Parathyroid adenoma (tissue), 2 donors: ENCODE results near the gene AFF3.

Experiments
- H2AFZ ChIP-seq: fragments of 300-600 bp; sonication (generic); one replicate; pipeline ENCODE4 v1.7.0; 2017; ENCODE audit warnings: antibody characterized with exemption, mild to moderate bottlenecking
- H3K27ac ChIP-seq: fragments of 300-600 bp; sonication (generic); one replicate; pipeline ENCODE4 v1.7.0; 2017
- H3K27me3 ChIP-seq: fragments of 300-600 bp; sonication (generic); one replicate; pipeline ENCODE4 v1.7.0; 2017; ENCODE audit warnings: low read length; ENCODE audit not compliant: control insufficient read depth, insufficient read depth
- H3K36me3 ChIP-seq: fragments of 300-600 bp; sonication (generic); one replicate; pipeline ENCODE4 v1.7.0; 2017; ENCODE audit warnings: low read length; ENCODE audit not compliant: control insufficient read depth, insufficient read depth
- H3K4me1 ChIP-seq: fragments of 300-600 bp; sonication (generic); one replicate; pipeline ENCODE4 v1.7.0; 2017; ENCODE audit warnings: control low read depth
- H3K4me2 ChIP-seq: fragments of 300-600 bp; sonication (generic); one replicate; pipeline ENCODE4 v1.7.0; 2017; ENCODE audit warnings: low read length
- H3K4me3 ChIP-seq: fragments of 300-600 bp; sonication (generic); one replicate; pipeline ENCODE4 v1.7.0; 2017; ENCODE audit warnings: low read depth, low read length
- H3K79me2 ChIP-seq: fragments of 300-600 bp; sonication (generic); one replicate; pipeline ENCODE4 v1.7.0; 2017; ENCODE audit warnings: control low read depth
- H3K9ac ChIP-seq: fragments of 300-600 bp; sonication (generic); one replicate; pipeline ENCODE4 v1.7.0; 2017; ENCODE audit warnings: mild to moderate bottlenecking
- H3K9me3 ChIP-seq: fragments of 300-600 bp; sonication (generic); one replicate; pipeline ENCODE4 v1.7.0; 2017; ENCODE audit warnings: low read length; ENCODE audit not compliant: control insufficient read depth
- CTCF ChIP-seq: fragments of 300-600 bp; sonication (generic); IDR thresholded peaks from one replicate; pipeline ENCODE4 v1.7.0; 2017; ENCODE audit warnings: antibody characterized with exemption, mild to moderate bottlenecking
- donor health status: primary hyperparathyroidism.

Gene AFF3

GRCh38 chr2:99970292-99970868 lies 172.0 kb downstream of the AFF3 start:
- no peaks in the 10 kb centered on the region for H3K79me2 ChIP-seq

GRCh38 chr2:99961196-99961913 lies 181.0 kb downstream of the AFF3 start:
- H3K4me2 ChIP-seq: no peak overlapping the region
- no peak overlapping the region for H3K4me3 ChIP-seq
- no peaks in the 10 kb centered on the region for H3K79me2 ChIP-seq
- no peaks in the 10 kb centered on the region for H3K36me3 ChIP-seq
- no peaks in the 10 kb centered on the region for H3K9me3 ChIP-seq
- H3K9ac ChIP-seq: no peak overlapping the region
- H2AFZ ChIP-seq: no peak overlapping the region
- H3K27ac ChIP-seq: no peak overlapping the region
- H3K27me3 ChIP-seq: no peaks in the 10 kb centered on the region
- H3K4me1 ChIP-seq: peaks cover 4% of the 10 kb centered on the region
- no peak for TF ChIP-seq CTCF

More at GRCh38 chr2:99970292-99970868, 172.0 kb downstream of the AFF3 start:
- Histone ChIP-seq H2AFZ (no peak overlapping the region), H3K4me1 (no peaks in the 10 kb centered on the region), H3K9ac (no peak overlapping the region), H3K27ac (no peak overlapping the region), H3K27me3 (no peaks in the 10 kb centered on the region), H3K4me2 (no peak overlapping the region), H3K9me3 (no peaks in the 10 kb centered on the region), H3K4me3 (no peak overlapping the region), H3K36me3 (no peaks in the 10 kb centered on the region)
- TF ChIP-seq CTCF: no peak

DNA sequence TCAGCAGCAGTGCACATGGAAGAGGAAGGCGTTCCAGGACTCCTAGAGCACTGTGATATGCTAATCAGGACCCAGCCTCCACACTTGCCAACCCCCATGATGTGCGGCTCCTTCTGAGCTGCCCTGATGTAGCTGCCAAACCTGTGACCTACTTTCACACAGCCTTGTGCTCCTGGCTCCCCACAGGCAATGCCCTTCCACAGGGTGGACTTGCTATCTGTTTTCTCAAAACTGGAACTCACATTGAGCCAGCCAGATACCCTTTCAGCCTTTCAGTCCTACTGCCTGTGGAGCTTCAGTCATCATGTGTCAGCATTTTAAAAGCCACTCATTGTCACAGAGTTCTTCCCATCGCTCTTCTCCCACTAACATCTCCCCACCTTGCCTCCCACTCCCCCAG lies 181.6 kb downstream of the AFF3 start:
- Histone ChIP-seq H3K36me3 (no peaks in the 10 kb centered on the region), H3K27ac (no peak overlapping the region), H3K9ac (no peak overlapping the region), H3K27me3 (no peaks in the 10 kb centered on the region), H3K79me2 (no peaks in the 10 kb centered on the region), H2AFZ (no peak overlapping the region), H3K4me2 (no peak overlapping the region), H3K4me3 (no peak overlapping the region), H3K9me3 (no peaks in the 10 kb centered on the region), H3K4me1 (peaks cover 4% of the 10 kb centered on the region)
- no peak for TF ChIP-seq CTCF

GRCh38 chr2:99960291-99960690 lies 182.1 kb downstream of the AFF3 start:
- Histone ChIP-seq H3K79me2 (no peaks in the 10 kb centered on the region), H3K4me2 (no peak overlapping the region), H3K9ac (no peak overlapping the region), H3K4me3 (no peak overlapping the region), H2AFZ (no peak overlapping the region), H3K9me3 (no peaks in the 10 kb centered on the region), H3K36me3 (no peaks in the 10 kb centered on the region), H3K4me1 (peaks cover 4% of the 10 kb centered on the region), H3K27me3 (no peaks in the 10 kb centered on the region), H3K27ac (no peak overlapping the region)
- no peak for TF ChIP-seq CTCF
